HG03342 (cell line): ENCODE data around the gene FBXO34.
"Not testable (repeated sequence)": the region's sequence is repeated elsewhere in the genome, so short reads cannot be mapped to it uniquely, and the experiment has no call there.

Source experiments
- ATAC-seq: cut with Tn5 transposase; IDR thresholded peaks from one replicate; pipeline ENCODE4 v1.9.1; 2021; ENCODE audit warnings: mild to moderate bottlenecking, moderate library complexity; ENCODE audit not compliant: unreplicated experiment

The FBXO34 gene

DNA sequence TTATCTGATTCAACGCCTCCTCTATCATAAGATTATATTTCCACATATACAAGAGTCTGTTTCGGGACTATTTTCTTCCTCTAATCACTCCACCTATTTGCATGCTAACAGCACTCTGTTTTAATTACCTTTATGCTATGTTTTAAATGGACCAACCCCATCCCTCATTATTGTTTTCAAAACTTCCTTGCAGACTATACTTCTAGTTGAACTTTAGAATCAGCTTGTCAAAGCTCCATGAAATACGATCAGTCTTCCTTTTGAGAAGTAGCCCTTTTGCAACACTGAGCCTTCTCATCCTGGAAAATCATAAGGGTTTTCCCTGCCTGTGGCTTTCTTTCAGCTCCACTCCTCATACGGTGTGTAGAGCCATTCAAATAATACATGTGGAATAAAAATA lies 103.5 kb downstream of the FBXO34 start:
- no peak for ATAC-seq

- ATAC-seq, result no peak
Measured at GRCh38 chr14:55377236-55377635, 106.0 kb downstream of the FBXO34 start.

DNA sequence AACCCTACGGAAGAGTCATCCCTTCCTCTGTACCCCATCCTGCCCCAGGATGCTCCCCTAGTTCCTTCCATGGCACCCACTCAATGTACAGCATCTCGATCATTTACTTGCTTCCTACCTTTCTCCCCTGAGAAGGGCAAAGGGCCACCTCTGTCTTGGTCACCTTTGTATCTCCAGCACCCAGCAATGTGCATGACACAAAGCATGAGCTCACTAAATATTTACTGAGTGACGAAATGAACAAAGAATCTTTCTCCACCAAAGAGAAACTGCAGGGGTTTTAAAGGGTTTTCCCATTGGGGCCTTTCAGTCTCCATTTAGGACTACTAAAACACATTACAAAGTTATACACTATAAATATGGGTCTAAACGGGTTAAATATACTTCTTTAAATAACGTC lies 109.8 kb downstream of the FBXO34 start:
- no peak for ATAC-seq

DNA sequence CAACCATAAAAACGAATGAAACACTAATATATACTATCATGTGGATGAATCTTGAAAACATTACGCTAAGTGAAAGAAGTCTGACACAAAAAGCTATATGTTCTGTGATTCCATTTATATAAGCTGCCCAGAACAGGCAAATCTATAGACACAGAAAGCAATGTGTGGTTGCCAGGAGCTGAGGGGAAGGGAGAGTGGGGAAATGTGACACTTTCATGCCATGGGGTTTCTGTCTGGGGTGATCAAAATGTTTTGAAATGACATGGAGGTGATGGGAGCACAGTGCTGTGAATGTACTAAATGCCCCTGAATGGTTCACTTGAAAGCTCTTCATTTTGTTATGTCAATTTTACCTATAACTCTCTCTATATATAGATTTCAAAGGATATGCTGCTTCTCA lies 110.3 kb downstream of the FBXO34 start:
- ATAC-seq, result no peak

- ATAC-seq, result no peak
Measured at GRCh38 chr14:55382483-55382882, 111.3 kb downstream of the FBXO34 start.

DNA sequence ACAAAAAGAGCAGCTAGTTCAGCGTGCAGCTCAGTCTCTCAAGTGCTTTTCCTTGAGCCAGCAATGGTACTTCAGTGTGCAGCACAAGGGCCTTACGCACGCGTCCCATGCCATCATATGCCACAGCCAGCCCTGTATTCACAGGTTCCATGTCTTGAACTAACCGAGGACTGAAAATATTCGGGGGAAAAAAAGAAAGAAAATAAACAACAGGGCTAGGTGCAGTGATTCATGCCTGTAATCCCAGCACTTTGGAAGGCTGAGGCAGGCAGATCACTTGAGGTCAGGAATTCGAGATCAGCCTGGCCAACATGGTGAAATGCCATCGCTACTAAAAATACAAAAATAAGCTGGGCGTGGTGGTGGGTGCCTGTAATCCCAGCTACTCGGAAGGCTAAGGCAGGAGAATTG lies 111.8 kb downstream of the FBXO34 start:
- not testable (repeated sequence) for ATAC-seq

GRCh38 chr14:55383541-55384140 lies 112.4 kb downstream of the FBXO34 start:
- ATAC-seq, result no peak

- ATAC-seq, result no peak
Measured at GRCh38 chr14:55384536-55384935, 113.3 kb downstream of the FBXO34 start.

DNA sequence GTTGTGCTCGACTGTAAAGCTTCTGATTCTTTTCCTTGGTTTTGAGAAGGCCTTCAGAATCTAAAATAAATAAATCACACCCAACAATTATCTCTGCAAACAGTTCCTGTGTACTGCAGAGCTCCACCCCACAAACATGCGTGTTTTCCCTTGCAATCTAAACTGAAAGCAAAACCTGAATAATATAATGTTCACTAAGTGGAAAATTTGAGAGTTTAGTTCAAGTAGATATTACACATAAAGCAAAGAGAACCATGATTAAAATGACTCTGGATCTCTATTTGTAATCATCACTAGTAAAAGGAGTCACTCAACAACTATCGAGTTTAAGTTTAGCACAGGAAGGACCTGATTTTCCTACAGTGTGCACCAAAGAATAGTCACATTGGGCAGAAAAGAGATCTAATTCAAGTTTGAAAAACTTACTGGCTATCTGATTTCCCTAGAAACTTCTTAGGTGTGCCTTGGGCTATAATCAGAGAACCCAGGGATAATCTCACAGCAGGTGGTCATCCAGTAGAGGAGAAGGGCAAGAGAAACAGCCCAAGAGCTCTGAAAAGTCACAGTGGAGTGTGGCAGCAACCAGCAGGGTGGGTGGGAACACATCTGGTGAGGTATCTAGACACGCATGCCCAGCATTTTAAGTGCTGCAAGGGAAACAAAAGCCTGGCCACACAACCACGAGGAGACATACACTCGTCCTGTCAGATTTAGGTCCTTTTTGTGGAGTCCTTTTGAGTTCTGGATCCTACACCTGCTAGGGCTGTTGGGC lies 115.0 kb downstream of the FBXO34 start:
- ATAC-seq, result no peak

DNA sequence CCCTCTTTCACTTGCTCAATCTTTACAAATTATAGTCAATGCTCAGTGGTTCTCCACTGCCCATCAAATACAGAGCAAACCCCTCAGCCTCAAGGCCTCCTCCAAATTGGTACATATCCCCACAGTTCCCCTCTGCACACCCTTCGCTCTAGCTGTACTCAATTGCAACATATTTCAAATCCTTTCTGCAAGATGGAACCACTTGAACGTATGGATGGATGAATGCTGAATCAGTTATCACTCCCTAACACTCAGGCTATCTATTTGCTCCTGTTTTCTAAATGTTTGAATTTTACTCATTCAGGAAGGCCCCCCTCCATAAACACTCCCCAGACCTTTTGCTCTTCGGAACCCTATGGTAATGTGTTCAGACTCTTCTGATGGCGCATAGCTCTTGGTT lies 115.9 kb downstream of the FBXO34 start:
- ATAC-seq, result no peak

DNA sequence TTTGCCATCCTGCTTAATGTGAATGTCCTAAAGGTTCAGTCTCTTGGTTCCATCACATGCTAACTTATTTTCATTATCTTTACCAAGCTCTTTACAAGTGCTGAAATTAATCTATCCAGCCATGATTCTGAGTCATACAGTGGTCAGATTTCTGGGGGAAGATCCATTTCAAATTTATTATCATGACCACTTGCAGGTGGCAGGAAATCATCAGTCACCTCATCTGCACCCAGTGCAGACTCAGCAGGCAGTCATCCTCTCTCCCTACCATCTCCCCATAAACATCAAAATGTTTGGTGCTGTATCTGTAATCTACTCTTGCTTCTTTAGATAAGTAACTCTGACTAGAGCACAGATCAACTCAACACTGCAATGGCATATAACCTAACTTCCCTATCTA lies 116.9 kb downstream of the FBXO34 start:
- no peak for ATAC-seq

DNA sequence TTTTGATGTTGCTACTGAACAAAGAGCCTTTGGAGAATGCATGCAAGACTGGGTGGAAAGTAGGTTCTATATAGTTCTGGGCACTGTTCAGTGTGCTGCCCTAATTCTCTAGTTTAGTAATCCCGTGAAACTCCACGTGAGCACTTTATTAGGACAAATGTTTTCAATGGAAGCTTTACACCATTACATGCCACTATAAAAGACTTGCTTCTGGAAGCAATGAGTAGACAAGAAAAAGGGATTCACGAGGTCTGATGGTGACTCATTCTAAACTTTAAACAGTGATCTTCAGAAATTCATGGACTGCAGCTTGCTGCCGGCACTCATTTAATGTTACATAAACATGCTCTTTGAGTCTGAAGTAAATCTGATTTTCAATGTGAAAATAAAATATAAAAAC lies 118.1 kb downstream of the FBXO34 start:
- ATAC-seq, result no peak

- no peak for ATAC-seq
Measured at GRCh38 chr14:55398679-55399078, 127.5 kb downstream of the FBXO34 start.

GRCh38 chr14:55399183-55399582 lies 128.0 kb downstream of the FBXO34 start:
- ATAC-seq, result no peak

DNA sequence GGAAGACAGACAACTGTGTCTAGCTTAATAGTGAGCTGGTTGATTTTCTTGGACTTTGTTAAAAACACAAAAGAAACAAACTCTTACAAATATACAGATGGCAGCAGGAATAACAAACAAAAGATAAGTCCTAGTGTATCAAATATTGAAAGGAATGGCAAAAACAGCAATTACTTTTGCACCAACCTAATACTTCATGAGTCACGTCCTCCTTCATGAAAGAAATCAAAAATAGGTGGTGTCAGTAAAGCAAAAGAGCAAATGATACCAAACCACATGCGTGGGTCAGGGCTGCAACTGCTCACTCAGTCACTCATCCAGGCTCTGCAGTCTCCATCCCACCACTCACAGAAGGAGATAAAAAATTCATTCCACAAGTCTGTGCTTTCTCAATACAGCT lies 128.6 kb downstream of the FBXO34 start:
- ATAC-seq, result no peak

DNA sequence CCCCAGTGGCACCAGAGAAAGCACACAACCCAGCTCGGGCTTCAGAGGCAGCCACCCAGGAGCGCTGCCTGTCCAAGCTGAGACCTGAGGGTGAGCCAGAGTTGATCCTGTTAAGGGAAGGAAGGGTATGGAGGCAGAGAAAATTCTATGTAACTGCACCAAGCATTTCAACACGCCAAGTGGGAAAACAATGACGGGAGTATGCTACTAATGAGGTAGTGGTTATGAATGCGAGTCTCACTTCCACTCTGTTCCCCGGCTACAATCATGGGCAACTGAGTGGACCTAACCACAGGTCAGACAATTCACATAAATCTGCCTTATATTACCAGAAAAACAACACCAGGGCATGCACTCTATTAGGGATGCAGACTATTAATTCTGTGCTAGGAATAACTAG lies 130.5 kb downstream of the FBXO34 start:
- ATAC-seq, result no peak
